NCI-H128 (cell line): ENCODE results near the gene POU6F2.
"Not testable (repeated sequence)": the region's sequence is repeated elsewhere in the genome, so short reads cannot be mapped to it uniquely, and the experiment has no call there.

Experiments
- DNase-seq: peaks from one replicate; lab custom pipeline; 2025; ENCODE audit not compliant: unreplicated experiment; lab: John Stamatoyannopoulos, UW

The POU6F2 gene

DNA sequence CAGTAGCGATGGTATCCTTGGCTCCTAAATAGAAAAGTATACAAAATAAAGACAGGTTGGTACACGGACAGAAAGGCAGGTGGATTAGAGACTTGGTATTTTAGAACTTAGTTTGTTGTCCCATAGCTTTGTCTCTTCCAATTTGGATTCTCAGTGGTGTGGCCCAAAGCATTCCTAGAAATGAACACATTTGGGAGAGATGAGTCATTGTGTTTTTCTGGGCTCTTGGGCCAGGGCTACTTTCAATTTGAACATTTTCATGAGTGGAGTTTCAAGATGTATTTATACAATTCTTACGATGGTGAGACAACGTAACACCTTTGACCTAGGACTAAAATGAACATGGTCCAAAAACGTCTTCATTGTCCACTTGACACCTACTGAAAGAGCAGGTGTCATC is 363.4 kb downstream of the POU6F2 start:
- DNase-seq, result no peak

DNA sequence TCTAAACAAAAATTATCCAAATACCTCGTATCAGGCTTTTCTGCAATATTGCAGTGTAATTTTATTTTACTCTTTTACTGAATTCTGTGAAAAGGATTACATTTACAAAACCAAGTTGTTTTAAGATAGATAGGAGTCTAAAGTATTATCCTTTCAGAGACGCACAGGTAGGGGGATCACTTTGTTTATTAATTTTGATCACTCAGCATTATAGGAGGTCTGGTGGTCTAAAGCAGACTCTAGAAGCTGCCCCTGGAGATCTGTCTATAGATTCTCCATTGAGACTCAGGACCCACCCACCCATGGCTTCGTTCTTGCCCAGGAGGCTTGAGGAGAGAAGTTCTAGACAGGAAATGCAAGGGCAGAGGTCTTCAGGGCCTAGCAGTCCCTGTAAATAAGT is 365.1 kb downstream of the POU6F2 start:
- no peak for DNase-seq

DNA sequence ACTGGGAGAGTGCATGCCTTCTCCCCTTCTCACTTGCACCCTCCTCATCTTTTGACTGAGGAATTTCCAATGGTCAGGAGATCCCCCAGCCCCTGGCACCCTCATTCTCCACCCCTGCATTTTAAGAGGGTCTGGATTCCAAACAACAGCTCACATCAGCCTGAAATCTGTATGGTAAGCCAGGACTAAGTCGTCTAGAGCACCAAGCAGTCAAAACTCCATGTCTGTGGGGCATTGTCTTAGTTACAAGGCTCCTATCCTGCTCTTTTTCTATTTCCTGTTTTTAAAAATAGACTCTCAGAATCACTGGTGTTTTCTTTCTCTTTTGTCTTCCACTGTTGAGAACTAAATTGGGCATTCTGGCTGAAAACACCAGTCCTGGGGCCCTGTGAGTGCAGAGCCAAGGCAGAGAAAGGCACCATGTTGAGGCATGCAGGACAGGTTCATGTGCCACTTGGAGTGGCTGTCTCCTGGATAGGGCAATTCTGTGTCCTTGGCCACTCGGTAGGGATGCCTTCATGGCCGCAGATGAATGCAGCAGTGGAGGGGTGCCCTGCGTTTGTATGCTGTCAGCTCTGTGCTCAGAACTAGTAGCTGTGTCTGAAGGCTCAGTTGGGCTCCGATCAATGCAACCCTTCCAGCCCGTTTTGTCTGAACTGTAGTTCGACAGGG is 371.9 kb downstream of the POU6F2 start:
- DNase-seq, result no peak

DNA sequence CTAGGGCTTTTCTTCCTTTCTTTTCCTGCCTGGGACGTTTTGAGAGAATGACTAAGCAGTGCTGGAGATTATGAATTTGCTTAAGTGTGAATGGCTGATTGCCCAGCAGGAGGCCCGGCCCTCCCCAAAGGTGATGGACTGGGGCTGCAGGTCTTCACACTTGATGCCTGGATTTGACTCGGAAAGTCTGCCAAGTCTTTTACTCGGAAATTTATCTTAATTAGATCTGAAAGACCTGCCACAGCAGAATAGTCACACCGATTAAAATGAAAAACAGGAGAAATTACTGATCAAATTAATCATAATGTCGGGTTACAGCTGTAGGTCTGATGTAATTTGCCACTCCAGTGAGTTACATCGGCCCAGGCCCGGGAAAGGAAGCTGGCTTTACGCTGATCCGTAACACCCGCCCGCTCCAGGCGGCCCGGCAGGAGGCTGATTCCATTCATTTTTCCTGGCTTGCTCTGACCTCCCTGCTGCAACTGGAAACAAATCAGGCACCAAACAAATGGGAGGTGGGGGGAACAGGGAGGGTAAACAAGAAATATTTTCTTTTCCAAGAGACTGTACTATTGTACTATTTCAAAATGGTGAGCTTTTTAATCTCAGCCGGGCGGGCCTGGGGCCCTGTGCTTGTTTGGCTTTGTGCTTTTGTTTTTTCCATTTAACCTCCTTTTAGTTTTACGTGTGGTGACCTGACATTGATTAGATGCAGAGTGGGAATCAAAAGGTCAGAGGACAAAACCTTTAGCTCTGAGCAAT is 376.1 kb downstream of the POU6F2 start:
- DNase-seq, result no peak

DNA sequence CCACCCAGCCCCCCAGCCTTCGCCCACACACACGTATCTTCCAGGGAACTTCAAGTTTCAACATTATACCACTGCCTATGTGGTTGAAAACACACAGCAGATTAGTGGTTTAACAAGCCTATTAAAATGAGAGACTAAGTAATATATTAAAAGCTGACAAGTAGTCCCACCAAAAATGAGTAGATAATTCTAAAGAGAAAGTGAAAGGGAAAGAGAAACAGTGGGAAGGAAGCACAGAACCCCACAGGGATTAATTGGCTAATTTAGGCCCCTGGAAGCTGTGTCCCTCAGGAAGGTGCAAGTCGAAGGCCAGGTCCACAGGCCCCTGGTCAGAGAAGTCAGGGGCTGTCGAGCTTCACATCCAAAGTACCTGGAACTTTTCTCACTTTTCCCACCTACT is 378.0 kb downstream of the POU6F2 start:
- no peak for DNase-seq

DNA sequence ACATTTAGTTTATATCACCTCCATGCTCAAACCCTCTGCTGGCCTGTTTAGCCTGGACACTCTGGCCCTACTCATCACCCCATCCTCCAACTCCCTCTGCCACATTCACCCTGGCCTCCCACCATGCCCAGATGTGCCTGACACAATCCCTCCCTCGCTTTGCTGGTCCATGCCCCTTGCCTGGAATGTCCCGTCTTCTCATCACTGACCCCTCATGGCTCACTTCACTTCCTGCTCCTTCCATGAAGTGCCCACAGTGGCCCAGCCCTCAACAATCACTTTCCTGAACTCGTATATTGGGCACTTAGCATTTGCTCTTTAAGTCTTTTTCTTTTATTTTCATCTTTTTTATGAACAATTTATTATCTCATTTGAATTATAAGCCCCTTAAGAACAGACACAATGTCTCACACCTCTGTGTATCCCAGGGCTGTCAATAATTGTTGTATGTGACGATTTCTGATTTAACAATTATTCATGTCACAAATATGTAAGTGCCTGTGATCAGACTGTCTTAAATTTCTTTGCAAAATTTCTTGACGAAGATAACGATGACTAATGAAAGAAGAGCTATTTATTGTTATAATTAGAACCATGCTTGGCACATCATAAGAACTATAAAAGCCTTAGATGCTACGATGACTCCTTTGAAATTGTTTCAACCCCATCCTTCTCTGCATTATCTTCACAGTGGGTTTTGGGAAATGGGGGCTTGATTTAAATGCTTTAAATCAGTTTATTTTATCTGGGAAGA is 378.6 kb downstream of the POU6F2 start:
- DNase-seq, result no peak

DNA sequence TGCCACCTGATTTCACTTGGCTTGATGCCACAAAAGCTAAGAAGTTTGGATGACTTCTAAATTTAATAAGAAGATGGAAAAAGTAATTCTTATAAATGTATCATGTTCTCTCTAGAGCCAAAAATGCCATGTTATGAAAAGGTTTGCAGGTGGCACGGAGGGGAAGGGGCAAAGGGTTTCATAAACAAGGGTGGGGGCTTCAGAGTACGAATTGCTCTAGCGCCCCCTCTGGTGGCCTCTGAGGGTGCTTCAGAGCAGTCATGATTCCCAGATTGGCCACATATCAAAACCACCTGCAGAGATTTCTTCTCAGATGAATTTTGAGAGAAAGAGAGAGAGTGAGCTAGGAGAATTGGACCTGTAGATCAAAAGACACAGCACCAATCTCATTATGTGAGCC is 379.9 kb downstream of the POU6F2 start:
- no peak for DNase-seq

DNA sequence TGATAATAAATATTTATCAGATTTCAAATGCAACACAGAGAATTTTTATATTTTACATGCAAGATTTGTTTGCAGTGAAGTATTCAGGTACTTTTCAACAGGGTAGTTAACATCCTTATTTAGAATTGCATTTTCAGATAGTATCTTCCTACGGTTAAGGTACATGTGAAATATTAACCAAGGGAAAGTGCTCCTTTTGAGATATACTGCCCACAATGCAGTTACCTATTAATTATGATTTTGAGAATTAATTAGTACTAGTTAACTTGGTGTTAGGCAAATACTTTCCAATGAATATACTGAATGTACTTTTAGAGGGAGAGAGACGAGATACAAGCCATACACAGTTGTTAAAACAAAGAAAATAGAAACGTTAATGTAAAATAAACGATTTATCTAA is 382.3 kb downstream of the POU6F2 start:
- no peak for DNase-seq

DNA sequence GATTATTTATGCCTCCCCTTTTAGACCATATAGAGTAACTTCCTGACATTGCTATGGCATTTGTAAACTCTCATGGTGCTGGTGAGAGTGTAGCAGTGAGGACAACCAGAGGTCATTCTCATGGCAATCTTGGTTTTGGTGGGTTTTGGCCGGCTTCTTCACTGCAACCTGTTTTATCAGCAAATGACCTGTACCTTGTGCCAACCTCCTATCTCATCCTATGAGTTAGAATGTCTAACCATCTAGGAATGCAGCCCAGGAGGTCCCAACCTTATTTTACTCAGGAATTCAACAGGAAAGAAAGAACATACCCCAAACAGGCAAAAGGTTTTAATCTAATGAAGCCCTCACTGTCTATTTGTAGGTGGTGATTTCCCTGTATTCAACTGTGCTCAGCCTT is 383.1 kb downstream of the POU6F2 start:
- no peak for DNase-seq

DNA sequence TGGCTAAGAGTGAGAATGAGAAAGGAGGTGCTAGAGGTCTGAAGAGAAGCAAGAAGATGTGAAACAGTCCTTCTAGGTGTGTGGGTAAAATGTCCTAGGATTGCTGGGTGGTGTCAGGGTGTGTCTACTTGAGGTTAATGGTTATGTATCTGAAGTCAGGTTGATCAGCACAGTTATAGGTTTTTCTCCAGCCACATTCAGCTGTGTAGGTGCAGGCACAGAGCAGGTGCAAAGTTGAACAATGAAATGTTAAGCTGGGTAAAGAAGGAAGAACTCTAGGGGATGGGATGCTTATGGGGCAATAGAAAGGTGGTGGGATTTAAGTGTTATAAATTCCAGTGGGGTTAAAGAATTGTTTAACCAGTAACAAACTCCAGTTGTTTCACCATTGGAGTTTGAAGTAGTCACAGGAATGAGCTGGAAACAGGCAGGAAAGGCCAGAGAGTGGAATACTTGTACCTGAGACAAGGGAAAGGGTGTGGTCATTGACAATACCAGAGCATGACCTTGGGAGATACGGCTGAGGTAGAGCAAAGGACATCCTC is 388.1 kb downstream of the POU6F2 start:
- DNase-seq, result no peak

DNA sequence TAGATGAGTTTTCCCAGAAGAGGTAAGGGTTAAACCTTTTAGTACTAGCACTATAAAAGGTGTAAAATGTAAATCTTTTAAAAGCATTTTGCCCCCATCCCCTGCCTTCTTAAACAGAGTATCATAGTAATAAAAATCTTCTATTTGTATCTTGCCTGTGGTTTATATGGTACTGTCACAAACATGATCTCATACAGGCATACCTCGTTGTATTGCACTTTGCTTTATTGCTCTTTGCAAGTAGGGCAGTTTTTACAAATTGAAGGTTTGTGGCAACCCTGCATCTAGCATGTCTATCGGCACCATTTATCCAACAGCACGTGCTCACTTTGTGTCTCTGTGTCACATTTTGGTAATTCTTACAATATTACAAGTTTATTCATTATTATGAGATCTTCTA is 389.7 kb downstream of the POU6F2 start:
- DNase-seq, result no peak

DNA sequence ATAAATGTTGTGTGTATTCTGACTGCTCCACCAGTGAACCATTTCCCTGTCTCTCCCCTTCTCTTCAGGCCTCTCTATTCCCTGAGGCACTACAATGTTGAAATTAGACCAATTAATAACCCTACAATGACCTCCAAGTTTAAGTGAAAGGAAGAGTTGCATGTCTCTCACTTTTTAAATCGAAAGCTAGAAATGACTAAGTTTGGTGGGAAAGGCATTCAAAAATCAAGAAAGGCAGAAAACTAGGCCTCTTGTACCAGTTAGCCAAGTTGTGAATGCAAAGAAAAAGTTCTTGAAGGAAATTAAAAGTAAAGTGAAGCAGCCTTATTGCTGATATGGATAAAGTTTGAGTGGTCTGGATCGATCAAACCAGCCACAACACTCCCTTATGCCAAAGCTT is 390.2 kb downstream of the POU6F2 start:
- DNase-seq, result no peak

DNA sequence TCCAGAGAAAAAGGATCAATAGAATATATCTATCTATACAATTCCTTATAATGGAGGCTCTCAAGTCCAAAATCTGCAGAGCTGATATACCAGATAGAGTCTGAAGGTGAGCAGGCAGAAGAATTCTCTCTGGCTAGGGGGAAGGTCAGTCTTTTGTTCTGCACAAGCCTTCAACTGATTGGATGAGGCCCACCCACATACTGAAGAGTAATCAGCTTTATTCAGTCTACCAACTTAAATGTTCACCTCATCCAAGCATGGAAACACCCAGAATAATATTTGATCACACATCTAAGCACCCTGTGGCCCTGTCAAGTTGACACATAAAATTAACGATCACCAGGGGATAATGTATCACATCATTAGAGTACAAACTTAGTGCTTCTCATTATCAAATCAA is 394.7 kb downstream of the POU6F2 start:
- DNase-seq, result no peak

DNA sequence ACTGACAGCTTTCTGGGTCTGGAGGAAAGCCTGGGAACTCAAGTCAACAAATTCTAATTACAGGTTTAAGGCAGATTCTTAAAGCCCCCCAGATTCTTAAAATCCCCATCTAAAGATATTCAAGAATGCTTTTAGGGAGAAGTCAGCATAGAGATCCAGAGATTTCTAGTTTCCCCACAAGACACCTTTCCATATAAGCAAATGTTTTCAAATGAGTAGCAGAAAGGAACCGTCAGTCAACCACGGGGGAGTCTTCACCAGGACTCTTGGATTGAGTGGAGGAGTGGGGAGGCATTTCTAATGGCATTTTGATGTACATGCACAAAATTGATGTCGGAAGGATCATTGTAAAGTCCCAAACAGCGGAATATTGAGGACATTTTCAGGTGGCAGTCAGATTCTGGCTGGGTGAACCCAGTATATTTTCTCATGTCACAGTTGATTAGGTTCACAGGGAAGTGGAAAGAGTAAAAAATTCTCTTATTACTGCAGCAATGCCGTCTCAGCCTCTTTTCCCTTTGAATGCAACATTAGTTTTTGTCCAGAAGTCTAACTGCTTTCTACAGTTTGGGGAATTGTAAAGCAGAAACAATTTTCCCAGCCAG is 396.8 kb downstream of the POU6F2 start:
- no peak for DNase-seq

DNA sequence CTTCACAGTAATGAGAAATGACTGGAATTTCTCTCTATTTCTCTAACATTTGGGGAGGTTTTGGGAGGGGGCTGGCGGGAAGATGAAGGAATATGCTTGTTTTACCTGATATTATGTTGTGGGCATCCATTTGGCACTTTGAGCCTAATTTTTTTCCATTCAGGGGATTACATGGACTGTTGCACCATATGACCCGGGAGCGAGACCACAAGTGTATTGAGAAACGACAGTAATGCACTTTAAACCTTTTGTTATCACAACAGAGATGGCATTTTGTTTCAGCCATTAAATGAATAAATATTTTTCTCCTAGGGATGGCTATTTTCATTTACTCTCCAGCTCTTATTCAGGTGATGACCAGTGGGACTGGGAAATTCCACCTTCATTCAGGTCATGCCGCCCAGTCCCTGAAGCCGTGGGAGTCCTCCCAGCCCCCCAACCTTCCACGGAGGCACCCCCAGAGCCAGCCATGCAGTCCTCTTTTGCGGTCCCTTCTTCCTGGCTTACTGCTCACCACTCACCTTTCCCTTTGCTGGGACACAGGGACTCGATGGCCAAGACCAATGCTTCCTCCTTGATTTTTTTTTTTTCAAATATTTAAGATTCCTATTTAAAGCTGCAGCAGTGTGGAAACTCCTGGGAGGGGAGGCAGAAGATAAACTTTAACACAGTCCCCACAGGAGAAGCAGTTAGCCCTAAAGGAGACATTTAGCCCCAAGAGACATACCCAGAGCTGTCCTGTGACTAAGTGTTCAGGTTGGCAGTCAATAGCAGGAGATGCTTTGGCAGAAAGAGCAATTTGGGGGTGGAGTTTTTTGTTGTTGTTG is 397.6 kb downstream of the POU6F2 start:
- no peak for DNase-seq

DNA sequence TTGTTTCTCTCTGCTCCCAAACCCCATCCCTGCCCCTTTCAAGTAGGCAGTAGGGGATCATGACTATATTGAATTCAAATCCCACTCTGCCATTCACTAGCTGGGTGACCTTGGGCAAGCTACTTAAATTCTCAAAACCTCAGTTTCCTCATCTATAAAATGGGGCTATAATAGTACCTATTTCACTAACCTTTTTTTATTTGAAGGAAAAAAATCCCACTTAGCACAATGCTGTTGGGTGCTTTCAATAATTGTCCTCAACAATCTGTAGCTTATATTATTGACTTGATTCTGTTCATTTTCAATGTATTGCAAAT is 398.1 kb downstream of the POU6F2 start:
- no peak for DNase-seq

DNA sequence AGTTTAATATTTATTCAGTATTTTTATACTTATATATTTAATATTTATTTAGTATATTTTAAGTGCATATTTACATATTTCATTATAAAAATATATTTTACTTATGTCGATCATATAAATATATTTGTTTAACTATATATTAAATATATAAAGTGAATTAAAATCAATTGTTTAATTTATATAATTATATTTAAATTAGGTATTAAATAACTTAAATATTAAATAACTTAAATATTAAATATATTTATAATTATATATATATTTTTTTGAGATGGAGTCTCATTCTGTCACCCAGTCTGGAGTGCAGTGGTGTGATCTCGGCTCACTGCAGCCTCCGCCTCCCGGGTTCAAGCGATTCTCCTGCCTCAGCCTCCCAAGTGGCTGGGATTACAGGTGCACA is 399.2 kb downstream of the POU6F2 start:
- DNase-seq, result not testable (repeated sequence)

DNA sequence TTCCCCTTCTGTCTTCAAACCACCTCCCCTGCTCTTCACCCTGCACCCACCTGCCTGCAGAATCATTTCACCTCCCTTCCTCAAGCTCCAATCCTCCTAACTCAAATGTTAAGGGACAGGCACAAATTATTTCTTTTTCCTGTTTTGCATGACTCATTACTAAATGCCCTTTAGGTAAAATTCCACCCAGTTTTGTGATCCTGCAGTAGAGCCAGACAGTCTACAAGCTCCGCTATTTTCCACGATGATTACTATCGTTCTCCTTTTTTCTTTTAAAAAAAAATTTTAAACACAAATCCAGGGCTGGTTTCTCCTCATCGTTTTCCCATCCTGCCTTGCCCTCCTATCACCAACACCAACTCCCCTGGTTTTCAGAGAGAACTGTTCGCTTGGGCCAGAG is 401.7 kb downstream of the POU6F2 start:
- DNase-seq, result no peak

DNA sequence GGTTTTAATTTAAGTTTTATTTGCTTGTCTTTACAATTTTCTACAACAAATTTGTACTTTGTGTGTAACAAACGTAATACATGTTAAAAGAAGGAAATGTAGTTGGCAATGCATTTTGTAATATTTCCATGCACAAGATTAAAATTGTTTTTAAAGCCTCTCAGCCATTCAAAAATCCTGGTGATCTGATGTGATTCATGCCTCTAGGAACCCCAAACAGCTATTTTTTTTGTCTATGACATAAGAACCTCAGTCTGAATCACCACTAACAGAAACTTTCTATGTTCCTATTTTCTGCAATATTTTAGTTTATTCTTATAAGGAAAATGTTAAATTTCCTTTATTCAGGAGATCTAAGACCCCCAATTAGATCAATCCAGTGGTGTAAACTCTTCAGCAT is 405.4 kb downstream of the POU6F2 start:
- no peak for DNase-seq

DNA sequence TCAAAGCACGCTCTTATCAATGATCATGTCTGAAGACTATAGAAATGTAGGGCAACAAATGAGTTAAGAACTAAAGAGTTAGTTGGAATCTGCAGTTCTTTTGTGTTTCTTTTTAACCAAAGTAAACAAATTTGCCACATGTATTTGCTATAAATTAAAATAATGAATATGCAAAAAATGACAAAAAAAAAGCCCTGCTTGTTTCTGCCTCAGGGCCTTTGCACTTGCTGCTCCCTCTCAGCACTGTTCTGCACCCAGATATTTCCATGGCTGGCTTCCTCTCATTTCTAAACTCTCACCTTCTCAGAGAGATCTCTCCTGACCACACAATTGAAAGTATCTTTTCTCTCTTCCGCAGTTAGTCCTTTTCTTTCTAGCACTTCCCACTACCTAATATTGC is 406.7 kb downstream of the POU6F2 start:
- DNase-seq, result no peak

DNA sequence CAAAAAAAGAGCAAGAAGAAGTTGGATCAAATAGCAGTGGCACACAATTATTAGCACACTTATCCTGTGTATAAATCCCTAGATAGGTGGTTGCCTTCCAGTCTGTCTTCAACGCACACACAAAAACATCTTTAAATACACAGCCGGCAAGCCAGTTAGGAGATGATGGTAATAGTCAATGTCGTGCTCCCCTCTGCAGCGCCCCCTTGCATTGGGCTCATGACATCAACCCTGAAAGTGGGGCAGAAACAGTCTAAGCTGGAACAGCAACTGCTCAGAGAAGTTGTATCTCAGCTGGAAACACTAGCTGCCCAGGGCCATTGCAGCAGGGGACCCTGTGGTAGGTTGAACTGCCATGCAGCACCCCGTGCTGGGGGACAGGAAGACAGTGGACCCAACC is 409.0 kb downstream of the POU6F2 start:
- no peak for DNase-seq
